ENCODE results near the gene SELENOI. TPM values are rescaled to one million over a fixed set of nuclear protein-coding genes. Genes with fewer than 3 reads are reported as not detected.

Gene SELENOI
- total and polyA plus RNA-seq, 2 donors (not counting 3 experiments of a cell fraction or from before 2014, with no cell fraction given) = 10.8 to 25.3 TPM

GRCh38 chr2:26363323-26363722, 17.4 kb downstream of the SELENOI start:
- no peak for FAIRE-seq
- H3K4me3 ChIP-seq (replicated peaks in 1 of 3; ENCODE audit: insufficient read depth in 1 of 3, low read depth in 1 of 3, low read length in 3 of 3) = no peak overlapping the region
- POLR2A ChIA-PET = no interaction called here
- no peaks in the 10 kb centered on the region for H3K27me3 ChIP-seq (ENCODE audit: control insufficient read depth in 2 of 2, insufficient read depth in 2 of 2, low read length in 2 of 2)
- TF ChIP-seq MYC (IDR thresholded peaks at IDR 0.05; ENCODE audit: low read depth, low read length) (no peak), JUN (IDR thresholded peaks at IDR 0.05; ENCODE audit: borderline replicate concordance, insufficient read depth, insufficient read length, low read depth) (no peak), POLR2A (IDR thresholded peaks at IDR 0.05; ENCODE audit: low read depth, low read length) (no peak), POLR2AphosphoS5 (IDR thresholded peaks at IDR 0.05; ENCODE audit: insufficient read depth, low read depth, low read length) (no peak), GATA2 (IDR thresholded peaks at IDR 0.05; ENCODE audit: insufficient read depth, insufficient read length, low read depth, low read length) (no peak), MAX (IDR thresholded peaks at IDR 0.05; ENCODE audit: insufficient read depth, insufficient read length) (no peak), CTCF (IDR thresholded peaks at IDR 0.05; ENCODE audit: extremely low read depth in 1 of 2, insufficient read depth in 1 of 2, low read depth in 1 of 2, low read length in 2 of 2) (no peak), FOS (IDR thresholded peaks at IDR 0.05; ENCODE audit: borderline replicate concordance, insufficient read depth, low read length) (no peak), EZH2 (IDR thresholded peaks at IDR 0.05; ENCODE audit: borderline replicate concordance, low read depth, low read length, severe bottlenecking) (no peak)
- H3K9me1 ChIP-seq (replicated peaks; ENCODE audit: control insufficient read depth, extremely low read depth, insufficient read depth, low read length) = no peaks in the 10 kb centered on the region
- H3K27ac ChIP-seq (ENCODE audit: insufficient read depth, low read depth, low read length) = no peak overlapping the region
- dilution Hi-C loops (cut with MboI; ENCODE audit: extremely low pct_ligation_motif_present, low sequenced_read_pairs) = no loop called here
- H3K79me2 ChIP-seq (ENCODE audit: control insufficient read depth, insufficient read depth, low read length) = peaks cover 48% of the 10 kb centered on the region
- H3K9me3 ChIP-seq (replicated peaks; ENCODE audit: control insufficient read depth, insufficient read depth, low read length) = no peaks in the 10 kb centered on the region
- H4K20me1 ChIP-seq (replicated peaks; ENCODE audit: control insufficient read depth, extremely low read depth, insufficient read depth, low read length) = no peaks in the 10 kb centered on the region
- no peak overlapping the region for H3K4me2 ChIP-seq (ENCODE audit: insufficient read depth, low read length)
- H3K9ac ChIP-seq (replicated peaks; ENCODE audit: extremely low read depth, insufficient read depth, low read length) = no peak overlapping the region
- DNase-seq (ENCODE audit: low read depth, low spot score) = no peak
- H3K4me1 ChIP-seq (ENCODE audit: control insufficient read depth, extremely low read depth, insufficient read depth, low read length) = no peaks in the 10 kb centered on the region
- no TSS peak for BruUV-seq (replicated peaks)
- intact Hi-C loops (cut with micrococcal nuclease) = no loop called here
- H3K36me3 ChIP-seq (ENCODE audit: control insufficient read depth in 2 of 2, extremely low read depth in 1 of 2, insufficient read depth in 2 of 2, low read length in 2 of 2) = peaks cover 0 to 2% of the 10 kb centered on the region in 2 experiments
- CTCF ChIA-PET = interaction anchor here (0.6 to 1.1 kb wide), 2 partner anchors 10 to 381 kb away, joined by 3 to 5 read pairs; partner anchors contain the start of gene KIF3C
- no peak overlapping the region for H2AFZ ChIP-seq (ENCODE audit: low read depth, low read length)
